Daoy (cell line): ENCODE data around the gene PRR35. TPM values are rescaled to one million over a fixed set of nuclear protein-coding genes. Genes with fewer than 3 reads are reported as not detected.
A peak's percentile ranks its signal among the peaks of the same experiment; 100 is the strongest.

Source experiments
- DNase-seq: peaks from one replicate; pipeline ENCODE4 v3.0.0-alpha.2; 2015; ENCODE audit warnings: low read depth
- total RNA-seq: library from RNA; depleted of rRNA; stranded (reverse); fragments of >200 nt; shearing (Covaris generic); gene quantifications from 2 replicates; pipeline ENCODE4 v1.2.3, GENCODE V29; 2014

PRR35 gene
- total RNA-seq, 1 experiment from 2014 or later, result 0.23 TPM

DNA sequence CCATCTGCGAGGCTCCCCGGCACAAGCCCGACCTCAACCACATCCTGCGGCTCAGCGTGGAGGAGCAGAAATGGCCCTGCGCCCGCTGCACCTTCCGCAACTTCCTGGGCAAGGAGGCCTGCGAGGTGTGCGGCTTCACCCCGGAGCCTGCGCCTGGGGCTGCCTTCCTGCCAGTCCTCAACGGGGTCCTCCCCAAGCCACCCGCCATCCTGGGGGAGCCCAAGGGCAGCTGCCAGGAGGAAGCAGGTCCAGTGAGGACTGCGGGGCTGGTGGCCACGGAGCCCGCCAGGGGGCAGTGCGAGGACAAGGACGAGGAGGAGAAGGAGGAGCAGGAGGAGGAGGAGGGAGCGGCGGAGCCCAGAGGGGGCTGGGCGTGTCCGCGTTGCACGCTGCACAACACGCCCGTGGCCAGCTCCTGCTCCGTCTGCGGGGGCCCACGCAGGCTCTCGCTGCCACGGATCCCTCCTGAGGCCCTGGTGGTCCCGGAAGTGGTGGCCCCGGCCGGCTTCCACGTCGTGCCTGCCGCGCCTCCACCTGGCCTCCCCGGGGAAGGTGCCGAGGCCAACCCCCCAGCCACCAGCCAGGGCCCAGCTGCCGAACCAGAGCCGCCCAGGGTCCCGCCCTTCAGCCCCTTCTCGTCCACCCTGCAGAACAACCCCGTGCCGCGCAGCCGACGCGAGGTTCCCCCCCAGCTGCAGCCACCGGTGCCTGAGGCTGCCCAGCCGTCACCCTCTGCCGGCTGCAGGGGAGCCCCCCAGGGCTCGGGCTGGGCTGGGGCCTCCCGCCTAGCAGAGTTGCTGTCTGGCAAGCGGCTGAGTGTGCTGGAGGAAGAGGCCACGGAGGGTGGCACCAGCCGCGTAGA is 13.1 kb upstream of the PRR35 start:
- DNase-seq, result peak; percentile 77

DNA sequence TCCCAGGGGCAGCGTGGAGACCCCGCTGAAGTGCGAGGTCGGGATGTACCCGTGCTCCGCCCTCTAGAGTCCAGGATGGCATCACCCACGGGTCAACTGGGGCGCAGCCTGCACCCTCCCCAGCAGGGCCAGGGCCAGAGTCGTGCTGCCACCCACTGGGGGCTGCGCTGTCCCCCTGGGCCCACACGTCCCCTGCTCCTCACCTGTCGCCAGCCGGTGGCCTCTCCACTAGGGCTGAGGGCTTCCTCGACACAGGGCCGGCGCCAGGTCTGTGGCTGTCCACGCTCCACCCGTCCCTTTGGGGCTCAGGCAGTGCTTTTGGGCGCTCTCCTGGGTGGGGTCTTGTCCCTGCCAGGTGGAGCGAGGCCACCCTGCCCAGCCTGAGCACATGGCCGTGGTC is 11.6 kb upstream of the PRR35 start:
- no peak for DNase-seq

DNA sequence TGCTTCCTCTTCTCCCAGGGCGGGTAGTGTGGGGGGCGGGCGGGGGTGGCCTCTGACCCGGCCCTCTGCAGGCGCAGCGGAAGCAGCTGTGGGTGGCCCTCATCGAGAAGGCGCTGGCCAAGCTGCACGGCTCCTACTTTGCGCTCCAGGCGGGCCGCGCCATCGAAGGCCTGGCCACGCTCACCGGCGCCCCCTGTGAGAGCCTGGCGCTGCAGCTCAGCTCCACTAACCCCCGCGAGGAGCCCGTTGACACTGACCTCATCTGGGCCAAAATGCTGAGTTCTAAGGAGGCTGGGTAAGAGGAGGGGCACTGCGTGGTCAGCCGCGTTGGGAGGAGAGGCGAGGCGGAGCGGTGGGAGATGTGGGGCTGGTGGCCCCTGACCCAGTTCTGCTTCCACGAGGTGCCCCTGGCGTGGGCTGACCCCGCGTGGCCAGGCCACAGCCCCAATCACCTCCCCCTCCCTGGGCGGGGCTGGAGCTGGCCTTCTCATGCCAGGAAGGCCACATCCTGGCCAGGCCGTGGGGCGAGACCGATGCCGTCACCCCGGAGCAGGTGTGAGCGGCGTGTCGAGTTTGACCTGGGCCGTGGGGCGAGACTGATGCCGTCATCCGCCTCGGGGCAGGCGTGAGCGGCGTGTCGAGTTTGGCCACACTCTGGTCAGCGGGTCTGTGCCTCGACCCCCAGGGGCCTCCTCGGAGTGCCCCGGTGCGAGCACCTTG is 10.5 kb upstream of the PRR35 start:
- DNase-seq, result no peak

DNA sequence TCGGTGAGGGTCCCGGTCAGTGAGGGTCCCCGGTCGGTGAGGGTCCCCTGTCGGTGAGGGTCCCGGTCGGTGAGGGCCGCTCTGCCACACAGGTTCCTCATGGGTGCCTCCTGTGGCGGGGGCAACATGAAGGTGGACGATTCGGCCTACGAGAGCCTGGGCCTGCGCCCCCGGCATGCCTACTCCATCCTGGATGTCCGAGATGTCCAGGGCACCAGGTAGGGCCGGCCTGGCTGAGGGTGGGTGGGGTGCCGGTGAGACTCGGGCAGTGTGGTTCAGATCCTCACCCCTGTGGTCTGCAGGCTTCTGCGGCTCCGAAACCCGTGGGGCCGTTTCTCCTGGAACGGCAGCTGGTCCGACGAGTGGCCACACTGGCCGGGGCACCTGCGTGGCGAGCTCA is 9.0 kb upstream of the PRR35 start:
- DNase-seq, result no peak

DNA sequence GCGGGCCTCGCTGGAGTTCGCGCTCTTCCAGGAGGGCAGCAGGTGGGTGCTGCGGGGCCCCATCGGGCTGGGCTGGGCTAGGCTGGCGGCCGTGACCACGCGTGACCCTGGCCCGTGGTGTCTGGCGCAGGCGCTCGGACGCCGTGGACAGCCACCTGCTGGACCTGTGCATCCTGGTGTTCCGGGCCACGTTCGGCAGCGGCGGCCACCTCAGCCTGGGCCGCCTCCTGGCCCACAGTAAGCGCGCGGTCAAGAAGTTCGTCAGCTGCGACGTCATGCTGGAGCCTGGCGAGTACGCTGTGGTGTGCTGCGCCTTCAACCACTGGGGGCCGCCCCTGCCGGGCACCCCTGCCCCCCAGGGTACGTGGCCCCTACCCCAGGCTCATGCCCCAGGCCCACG is 8.0 kb upstream of the PRR35 start:
- DNase-seq, result no peak

DNA sequence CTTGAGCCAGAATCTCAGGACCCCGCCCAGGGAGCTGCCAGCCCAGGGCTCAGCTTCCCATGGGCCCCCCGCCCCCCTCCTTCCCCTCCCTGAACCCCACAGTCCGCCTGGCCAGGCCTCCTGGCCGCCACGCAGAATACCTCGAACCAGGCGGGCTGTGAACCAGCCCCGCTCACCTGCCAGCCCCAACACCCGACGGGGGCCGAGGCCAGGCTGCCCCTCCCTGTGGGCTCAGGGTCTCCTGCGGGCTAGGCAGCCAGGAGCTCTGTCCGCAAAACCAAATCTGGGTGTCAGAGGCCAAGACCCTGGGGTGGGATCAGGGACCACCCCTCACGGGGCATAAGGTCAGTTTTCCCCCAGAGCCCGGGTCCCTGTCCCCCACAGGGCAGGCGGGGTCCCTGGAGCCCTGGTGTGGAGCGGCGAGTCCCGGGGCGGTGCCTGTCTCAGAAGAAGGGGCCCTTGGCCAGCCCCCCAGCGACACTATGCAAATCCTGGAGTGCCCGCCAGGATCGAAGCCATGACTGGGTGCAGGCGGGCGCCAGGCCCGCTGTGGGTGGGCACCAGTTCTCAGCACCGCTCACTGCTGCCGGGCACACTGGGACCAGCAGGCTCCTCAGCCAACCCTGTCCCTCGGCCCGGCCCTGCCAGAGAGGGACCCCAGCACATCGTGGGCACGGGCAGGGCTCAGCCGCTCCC is 6.4 kb upstream of the PRR35 start:
- DNase-seq, result no peak

DNA sequence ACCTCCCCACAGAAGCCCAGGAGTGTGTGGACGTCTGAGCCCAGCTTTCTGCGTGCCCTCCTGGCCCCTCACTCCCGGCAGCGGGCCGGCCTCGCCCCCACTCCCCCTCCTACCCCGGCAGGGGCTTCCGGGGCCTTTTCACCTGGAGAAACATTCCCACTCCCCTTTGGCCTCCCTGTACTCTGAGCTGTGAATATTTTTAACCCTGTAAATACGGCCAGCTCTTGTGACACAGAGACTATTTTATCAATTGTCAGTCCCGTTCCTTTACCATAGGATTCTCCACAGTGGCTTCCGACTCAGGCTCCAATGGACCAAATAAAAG is 5.9 kb upstream of the PRR35 start:
- DNase-seq, result no peak

DNA sequence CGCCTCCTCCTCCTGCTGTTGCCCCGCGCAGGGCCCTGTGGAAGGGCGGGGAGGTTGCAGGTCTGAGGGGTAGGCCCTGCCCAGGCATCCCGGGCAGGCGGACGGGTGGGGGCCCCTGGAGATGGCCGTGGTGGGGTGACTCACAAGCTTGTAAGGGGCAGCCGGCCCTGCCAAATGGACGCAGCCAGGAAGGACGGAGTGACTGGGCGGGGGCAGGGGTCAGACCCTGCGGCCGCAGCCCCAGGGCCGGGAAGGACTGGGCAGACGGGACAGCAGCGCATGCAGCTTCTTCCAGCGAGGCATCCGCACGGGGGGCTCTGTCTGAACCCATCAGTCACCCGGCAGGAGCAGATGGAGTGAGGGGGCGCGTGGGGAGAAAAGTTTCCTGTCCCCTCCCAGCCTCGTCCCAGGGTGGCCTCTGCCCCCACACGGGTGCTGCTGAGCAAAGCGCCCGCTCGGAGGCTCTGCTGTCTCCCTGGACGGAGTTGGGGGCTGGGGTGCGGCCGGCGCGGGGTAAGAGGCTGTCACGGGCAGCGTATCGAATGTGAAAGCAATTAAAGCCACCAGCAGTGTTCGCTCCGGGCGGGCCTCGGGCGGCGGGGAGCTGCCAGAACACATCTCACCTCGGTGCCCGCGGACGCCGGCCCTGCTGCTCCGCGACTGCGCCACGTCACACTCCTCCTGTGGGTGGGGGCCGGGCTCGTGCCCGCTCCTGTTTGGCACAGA is 5.4 kb upstream of the PRR35 start:
- peak; percentile 62 for DNase-seq

DNA sequence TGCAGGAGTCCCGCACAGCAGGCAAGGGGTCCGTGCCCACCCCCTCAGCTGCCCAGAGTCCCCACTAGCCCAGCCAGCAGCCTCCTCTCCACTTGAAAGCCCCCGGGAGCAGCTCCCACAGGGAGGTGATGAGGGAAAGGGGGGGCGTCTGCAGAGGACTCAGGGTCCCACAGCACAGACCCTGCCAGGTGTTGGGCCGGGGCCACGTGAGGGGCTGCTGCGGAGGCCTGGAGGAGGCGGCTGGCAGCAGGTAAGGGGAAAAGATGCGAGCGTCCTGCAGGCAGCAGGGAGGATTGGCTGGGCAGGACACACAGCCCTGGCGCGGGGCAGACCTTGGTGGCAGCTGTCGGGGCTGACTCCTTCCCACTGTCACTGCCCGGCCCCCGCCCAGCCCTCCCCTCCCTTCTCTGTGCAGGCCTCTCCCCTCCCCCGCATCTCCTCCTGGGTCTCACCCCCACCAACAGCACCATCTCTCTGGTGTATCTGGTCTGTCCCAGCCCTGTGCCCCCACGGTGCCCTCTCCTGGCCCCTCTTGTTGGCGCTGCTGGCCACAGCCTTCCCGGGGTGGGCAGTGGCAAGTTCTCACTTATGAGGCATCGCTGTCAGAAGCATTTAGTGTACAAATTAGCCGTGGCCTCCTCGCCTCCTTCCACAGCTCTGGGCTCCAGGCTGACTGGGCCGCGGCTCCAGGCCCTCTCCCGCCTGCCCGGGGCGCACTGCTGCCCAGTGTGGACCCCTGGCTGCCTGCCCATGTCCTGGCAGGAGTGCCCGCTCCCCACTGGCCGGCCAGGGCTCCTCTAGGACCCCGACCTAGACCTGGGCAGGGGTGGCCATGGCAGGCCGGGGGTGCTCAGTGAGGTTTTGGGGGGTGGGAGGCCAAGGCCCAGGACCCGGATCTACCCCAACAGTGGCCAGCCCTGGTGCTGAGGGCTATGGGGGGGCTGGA is 4.4 kb upstream of the PRR35 start:
- no peak for DNase-seq

DNA sequence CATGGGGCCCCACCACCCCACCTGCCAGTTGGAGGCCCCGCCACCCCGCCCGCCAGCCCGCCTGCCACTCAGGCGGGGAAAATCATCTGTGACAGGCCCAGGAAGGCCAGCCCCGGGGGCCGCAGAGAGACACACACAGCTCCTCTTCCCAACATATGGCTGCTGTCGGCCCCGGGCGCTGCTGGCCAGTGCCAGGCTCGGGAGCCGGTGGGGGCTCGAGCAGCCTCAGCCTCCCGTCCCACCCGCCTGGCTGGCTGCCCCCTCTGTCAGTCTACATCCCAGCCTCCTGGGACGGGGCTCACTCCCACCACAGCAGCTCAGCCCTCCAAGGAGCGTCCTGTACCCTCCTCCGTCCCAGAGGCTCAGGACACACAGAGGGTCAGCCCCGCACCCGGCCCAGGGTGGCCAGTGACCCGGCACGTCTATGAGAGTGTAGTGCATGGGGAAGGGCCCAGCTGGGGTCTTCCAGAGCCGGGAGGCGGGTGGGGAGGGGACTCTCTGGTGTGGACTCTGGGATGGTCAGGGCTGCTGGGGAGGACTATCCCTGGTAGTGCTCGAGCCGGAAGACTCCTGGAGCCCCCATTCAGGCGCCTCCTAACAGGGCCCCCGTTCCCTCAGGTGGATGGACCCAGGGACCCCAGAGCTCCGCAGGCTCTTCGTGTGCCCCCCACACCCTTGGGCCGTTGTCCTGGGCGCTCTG is 3.6 kb upstream of the PRR35 start:
- DNase-seq, result no peak

DNA sequence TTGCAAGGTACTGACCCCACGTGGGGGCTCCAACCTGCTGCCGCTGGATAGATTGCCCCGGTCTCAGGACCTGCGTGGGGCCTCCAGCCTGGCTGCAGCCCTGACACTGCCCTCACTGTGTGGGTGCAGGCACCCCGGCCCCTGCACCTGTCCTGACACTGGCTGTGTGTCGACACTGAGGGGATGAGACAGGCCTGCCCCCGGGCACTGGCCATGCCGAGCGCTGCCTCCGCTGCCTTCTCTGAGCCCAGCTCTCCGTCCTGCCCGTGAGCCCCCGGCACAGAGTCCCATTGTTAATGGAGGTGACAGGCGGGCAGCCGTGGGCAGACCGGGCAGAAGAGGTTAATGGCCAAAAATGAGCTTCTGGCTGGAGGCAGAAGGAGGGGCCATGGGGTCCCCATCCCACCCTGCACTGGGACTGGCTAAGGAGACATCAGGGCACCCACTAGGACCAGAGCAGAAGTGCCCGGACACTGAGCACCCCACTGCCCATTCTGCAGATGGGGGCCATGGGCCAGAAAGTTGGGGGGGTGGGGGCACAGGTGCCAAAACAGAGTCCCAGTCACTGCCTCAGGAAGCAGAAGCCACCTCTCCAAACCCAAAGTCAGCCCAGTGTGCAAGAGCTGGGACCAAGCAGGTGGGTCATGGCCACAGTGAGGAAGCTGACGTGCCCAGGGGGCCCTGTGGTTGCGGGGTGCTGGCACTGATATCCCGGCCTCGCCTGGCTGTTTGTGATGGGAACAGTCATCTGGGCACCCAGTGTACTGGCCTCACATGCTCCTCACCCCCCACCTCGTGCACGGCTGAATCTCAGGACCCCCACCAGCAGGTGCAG is 2.5 kb upstream of the PRR35 start:
- no peak for DNase-seq

DNA sequence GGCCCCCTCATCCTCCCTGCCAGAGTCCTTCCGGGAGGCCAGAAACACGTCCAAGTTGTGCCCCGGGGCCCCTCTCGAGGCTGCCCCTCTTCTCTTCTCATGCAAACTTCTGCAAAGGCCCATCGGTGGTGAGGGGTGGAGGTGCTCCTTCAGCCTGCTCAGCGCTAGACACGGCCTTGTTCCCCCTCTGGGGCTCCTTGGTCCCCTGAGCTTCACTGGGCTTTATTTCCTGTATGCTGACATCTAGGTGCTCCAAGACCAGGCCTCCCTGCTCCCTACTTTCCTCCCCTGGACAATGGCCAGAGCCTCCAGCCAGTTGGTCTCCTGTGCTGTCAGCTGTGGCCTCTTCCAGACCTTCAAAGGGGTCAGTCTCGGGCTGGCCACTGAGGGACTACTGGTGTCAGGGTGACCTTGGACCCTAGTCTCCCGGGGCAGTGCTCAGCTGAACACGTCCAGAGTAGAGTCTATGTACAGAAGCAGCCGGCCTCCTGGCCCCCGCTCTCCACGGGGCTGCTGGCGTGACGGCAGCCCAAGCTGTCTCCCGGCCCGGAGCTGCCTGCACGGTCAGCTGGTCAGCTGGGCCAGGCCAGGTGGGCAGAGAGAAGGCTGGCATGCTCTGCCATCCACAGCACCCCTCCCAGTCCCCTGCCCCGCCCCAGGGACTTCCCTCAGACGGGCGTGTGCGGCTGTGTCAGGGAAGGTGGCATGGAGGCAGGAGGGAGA is 1.7 kb upstream of the PRR35 start:
- no peak for DNase-seq

DNA sequence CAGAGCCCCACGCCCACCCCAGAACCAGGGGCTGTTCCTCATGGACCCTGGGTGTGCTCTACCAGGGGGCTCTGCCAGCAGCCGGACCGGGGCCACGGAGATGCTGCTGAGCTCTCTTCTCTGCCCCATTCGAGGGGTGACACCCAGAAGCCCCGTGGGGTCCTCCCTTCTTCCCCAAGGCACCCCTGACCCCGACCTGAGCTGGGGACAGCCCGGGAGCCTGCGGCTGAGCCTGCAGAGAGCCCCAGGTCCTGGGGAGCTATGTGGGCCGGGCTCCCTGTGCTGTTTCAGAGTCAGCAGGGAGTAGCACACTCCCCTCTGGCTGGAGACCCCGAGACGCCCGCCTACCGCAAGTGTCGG is 1.2 kb upstream of the PRR35 start:
- no peak for DNase-seq

DNA sequence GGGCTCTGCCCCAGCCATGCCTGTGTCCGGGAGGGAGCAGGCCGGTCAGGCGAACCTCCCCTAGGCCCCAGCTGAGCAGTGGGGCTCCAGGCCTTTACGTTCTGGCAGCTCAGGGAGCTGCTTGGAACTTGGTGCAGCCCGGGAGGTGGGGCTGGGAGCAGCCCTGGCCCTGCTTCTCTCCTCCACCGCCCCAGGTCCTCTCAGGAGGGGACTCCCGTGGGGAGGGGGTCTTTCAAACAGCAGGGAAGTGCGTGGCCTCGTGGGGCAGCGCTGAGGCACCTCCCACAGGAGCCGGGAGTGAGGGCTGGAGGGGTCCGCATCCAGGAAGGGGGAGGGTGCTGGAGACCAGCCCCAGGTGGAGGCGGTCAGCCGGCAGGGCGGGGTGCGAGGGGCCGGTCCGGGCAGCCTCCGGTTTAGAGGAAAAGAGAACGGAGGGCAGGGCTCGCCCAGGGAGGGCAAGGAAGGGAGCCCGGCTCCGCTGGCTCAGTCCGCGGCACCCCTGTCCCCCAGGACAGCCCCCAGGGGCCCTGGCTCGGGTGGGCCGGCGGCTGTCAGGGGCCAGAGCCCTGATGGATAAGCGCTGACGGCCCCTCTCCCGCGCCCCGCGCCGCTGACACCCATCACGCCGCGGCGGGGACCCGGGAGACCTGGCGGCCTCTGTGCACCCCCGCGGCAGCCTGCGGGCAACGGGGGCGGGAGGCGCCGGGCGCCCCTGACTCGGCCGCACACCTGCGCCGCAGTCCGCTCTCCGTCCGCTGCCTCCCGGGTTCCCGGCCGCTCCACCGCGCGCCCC is 587 bp upstream of the PRR35 start:
- DNase-seq, result no peak

DNA sequence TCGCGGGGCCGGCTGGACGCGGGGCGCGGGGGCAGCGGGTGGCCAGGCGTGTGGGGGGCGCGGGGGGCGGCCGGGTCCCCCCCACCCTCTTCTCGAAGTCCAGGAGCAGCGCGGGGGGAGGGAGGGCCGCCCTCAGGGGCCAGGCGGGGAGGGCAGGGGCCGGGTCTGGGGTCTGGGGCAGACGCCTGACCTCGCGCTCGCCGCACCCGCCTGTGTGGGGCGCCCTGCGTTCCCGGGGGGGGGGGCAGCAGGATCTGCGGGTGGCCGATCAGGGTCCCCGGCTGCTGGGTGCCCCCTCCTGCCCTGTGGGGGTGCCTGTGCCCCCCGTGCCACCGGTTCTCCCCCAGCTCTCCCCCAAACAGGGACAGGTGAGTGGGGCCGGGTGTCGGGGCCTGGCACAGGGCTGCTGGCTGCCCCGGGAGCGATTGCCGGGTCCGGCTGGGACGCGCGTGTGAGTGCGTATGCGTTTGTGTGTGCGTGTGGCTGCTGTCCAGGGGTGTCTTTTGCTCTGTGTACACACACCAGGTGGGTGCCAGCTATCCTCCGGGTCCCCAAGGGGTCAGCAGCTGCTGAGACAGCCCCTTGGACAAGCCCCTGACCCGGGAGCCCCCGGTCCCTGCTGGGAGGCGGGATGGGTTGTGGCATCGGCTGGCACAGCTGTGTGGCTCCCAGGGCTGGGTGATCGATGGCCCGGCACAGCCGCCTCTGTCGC is 663 bp downstream of the PRR35 start:
- no peak for DNase-seq

DNA sequence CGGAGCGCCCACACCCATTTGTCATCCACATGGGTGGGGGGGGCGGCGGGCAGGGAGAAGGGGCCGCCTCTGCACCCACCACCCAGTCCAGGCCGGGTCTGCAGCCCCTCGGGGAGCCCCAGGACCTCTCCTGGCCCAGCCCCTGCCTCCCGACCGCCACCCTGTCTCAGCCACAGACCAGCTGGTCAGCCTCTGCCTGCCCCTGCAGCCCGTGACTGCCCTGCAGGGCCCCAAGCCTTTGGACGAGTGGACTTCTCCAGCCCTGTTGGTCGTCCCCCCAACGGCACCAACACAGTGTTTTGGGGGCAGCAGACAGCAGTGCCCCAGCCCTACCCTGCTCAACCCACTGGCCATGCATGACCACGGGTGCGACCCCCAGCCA is 1.2 kb downstream of the PRR35 start:
- DNase-seq, result no peak
